ENCODE data around the gene TMEM94.

DNA sequence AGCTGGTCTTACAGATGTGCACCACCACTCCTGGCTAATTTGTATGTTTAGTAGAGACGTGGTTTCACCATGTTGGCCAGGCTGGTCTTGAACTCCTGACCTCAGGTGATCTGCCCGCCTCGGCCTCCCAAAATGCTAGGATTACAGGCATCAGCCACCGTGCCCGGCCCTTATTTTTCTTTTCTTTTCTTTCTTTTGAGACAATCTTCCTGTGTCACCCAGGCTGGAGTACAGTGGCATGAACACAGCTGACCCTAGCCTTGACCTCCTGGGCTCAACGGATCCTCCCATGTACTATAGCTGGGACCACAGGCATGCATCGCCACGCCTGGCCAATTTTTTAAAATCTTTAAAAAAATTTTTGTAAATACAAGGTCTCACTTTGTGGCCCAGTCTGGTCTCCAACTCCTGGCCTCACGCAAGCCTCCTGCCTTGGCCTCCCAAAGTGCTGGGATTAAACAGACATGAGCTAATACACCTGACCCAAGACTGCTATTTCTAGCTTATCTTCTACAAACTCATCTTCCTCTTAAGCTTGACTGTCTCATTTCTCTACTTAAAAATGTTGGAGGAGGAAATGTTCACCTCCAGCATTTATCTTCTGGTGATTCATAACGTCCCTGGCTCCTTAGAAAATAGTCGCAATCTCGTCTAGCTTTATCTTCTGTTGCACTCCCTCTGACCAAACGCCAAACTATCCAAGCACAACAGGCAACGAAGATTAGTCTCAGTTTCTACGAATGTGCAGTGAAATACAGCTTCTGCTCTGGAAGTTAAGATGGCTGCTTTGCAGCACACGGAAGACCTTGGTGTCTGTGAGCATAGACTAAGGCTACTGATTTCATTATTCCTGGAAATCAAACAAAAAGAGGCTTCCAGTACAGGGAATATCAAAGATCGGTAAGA lies 8.2 kb upstream of the TMEM94 start:
- TF ChIP-seq POLR2A (IDR thresholded peaks at IDR 0.05; ENCODE audit: low read depth, low read length) (no peak), USF2 (IDR thresholded peaks at IDR 0.05; ENCODE audit: low read depth, low read length) (no peak), BHLHE40 (IDR thresholded peaks at IDR 0.05; ENCODE audit: low read depth, low read length) (no peak), CEBPB (IDR thresholded peaks at IDR 0.05; ENCODE audit: low read depth, low read length) (no peak), NFE2L2 (IDR thresholded peaks at IDR 0.05; ENCODE audit: low read depth, low read length) (no peak), CHD1 (IDR thresholded peaks at IDR 0.05; ENCODE audit: low read depth, low read length) (no peak), RFX5 (IDR thresholded peaks at IDR 0.05; ENCODE audit: low read depth, low read length) (no peak), MXI1 (IDR thresholded peaks at IDR 0.05; ENCODE audit: borderline replicate concordance, low read depth, low read length) (no peak), RCOR1 (IDR thresholded peaks at IDR 0.05; ENCODE audit: insufficient replicate concordance, low read length) (no peak)
- TF ChIP-seq, protein P1, sequence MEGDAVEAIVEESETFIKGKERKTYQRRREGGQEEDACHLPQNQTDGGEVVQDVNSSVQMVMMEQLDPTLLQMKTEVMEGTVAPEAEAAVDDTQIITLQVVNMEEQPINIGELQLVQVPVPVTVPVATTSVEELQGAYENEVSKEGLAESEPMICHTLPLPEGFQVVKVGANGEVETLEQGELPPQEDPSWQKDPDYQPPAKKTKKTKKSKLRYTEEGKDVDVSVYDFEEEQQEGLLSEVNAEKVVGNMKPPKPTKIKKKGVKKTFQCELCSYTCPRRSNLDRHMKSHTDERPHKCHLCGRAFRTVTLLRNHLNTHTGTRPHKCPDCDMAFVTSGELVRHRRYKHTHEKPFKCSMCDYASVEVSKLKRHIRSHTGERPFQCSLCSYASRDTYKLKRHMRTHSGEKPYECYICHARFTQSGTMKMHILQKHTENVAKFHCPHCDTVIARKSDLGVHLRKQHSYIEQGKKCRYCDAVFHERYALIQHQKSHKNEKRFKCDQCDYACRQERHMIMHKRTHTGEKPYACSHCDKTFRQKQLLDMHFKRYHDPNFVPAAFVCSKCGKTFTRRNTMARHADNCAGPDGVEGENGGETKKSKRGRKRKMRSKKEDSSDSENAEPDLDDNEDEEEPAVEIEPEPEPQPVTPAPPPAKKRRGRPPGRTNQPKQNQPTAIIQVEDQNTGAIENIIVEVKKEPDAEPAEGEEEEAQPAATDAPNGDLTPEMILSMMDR (conservative IDR thresholded peaks at IDR 0.05; ENCODE audit: low read depth, low read length) = no peak

All from IMR-90 (cell line).